ENCODE measurements around the gene PPP1R26. TPM values are rescaled to one million over a fixed set of nuclear protein-coding genes. Genes with fewer than 3 reads are reported as not detected.

The PPP1R26 gene
- polyA plus RNA-seq, 3 donors, result 0.56 to 4.7 (median 0.60) TPM

GRCh38 chr9:135521608-135522095, 42.1 kb downstream of the PPP1R26 start:
- no peaks in the 10 kb centered on the region for H3K36me3 ChIP-seq (replicated peaks in 1 of 2; ENCODE audit: control insufficient read depth in 1 of 2, insufficient read depth in 2 of 2, low read length in 2 of 2)
- H3K27ac ChIP-seq (ENCODE audit: low read depth in 1 of 2, low read length in 2 of 2), result no peak overlapping the region
- Mint-ChIP-seq H3K4me3 (no peak overlapping the region), H3K9me3 (peaks cover 0 to 2% (median 0%) of the 10 kb centered on the region in 7 donors), H3K27me3 (ENCODE audit: low read depth in 3 of 3) (peaks cover 10 to 21% (median 16%) of the 10 kb centered on the region in 3 donors), H3K36me3 (no peaks in the 10 kb centered on the region), H3K27ac (no peak overlapping the region), H3K4me1 (no peaks in the 10 kb centered on the region)
- H3K4me2 ChIP-seq (replicated peaks; ENCODE audit: extremely low read depth, low read length, poor library complexity, severe bottlenecking), result no peak overlapping the region
- H3K27me3 ChIP-seq (ENCODE audit: control insufficient read depth in 2 of 2, insufficient read depth in 2 of 2, low read length in 2 of 2), result no peaks in the 10 kb centered on the region
- DNase-seq, result no peak
- 87% methylated on average over 7 of the region's 11 CpGs for WGBS (ENCODE audit: insufficient coverage)
- no peaks in the 10 kb centered on the region for H3K79me2 ChIP-seq (ENCODE audit: insufficient read depth, low read length)
- TF ChIP-seq, protein P1, sequence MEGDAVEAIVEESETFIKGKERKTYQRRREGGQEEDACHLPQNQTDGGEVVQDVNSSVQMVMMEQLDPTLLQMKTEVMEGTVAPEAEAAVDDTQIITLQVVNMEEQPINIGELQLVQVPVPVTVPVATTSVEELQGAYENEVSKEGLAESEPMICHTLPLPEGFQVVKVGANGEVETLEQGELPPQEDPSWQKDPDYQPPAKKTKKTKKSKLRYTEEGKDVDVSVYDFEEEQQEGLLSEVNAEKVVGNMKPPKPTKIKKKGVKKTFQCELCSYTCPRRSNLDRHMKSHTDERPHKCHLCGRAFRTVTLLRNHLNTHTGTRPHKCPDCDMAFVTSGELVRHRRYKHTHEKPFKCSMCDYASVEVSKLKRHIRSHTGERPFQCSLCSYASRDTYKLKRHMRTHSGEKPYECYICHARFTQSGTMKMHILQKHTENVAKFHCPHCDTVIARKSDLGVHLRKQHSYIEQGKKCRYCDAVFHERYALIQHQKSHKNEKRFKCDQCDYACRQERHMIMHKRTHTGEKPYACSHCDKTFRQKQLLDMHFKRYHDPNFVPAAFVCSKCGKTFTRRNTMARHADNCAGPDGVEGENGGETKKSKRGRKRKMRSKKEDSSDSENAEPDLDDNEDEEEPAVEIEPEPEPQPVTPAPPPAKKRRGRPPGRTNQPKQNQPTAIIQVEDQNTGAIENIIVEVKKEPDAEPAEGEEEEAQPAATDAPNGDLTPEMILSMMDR (IDR thresholded peaks at IDR 0.05), result no peak
- intact Hi-C loops (cut with micrococcal nuclease), result no loop called here
- H2AFZ ChIP-seq (ENCODE audit: insufficient read depth, low read depth, low read length, poor library complexity, severe bottlenecking), result no peak overlapping the region
- no peaks in the 10 kb centered on the region for H3K4me1 ChIP-seq (ENCODE audit: control insufficient read depth in 1 of 2, insufficient read depth in 2 of 2, low read length in 2 of 2)
- H3K9ac ChIP-seq (ENCODE audit: insufficient read depth, low read length, poor library complexity, severe bottlenecking), result no peak overlapping the region
- no peaks in the 10 kb centered on the region for H3K9me3 ChIP-seq (replicated peaks in 1 of 2; ENCODE audit: control insufficient read depth in 1 of 2, insufficient read depth in 1 of 2, low read length in 2 of 2)
- H3K4me3 ChIP-seq (replicated peaks in 1 of 3; ENCODE audit: low read depth in 2 of 3, low read length in 3 of 3), result no peak overlapping the region
- H4K20me1 ChIP-seq (ENCODE audit: insufficient read depth, low read length), result no peaks in the 10 kb centered on the region

- H3K9me3 Mint-ChIP-seq, result peaks cover 0 to 2% (median 0%) of the 10 kb centered on the region in 7 donors
- DNase-seq, result no peak
Observed at GRCh38 chr9:135522137-135522877, 42.7 kb downstream of the PPP1R26 start.

More at GRCh38 chr9:135522137-135522877, 42.7 kb downstream of the PPP1R26 start:
- Histone ChIP-seq H3K9ac (ENCODE audit: insufficient read depth, low read length, poor library complexity, severe bottlenecking) (no peak overlapping the region), H3K27ac (ENCODE audit: low read depth in 1 of 2, low read length in 2 of 2) (no peak overlapping the region), H3K4me3 (replicated peaks in 1 of 3; ENCODE audit: low read depth in 2 of 3, low read length in 3 of 3) (no peak overlapping the region), H3K9me3 (replicated peaks in 1 of 2; ENCODE audit: control insufficient read depth in 1 of 2, insufficient read depth in 1 of 2, low read length in 2 of 2) (no peaks in the 10 kb centered on the region), H3K4me2 (replicated peaks; ENCODE audit: extremely low read depth, low read length, poor library complexity, severe bottlenecking) (no peak overlapping the region), H3K27me3 (ENCODE audit: control insufficient read depth in 2 of 2, insufficient read depth in 2 of 2, low read length in 2 of 2) (no peaks in the 10 kb centered on the region), H2AFZ (ENCODE audit: insufficient read depth, low read depth, low read length, poor library complexity, severe bottlenecking) (no peak overlapping the region), H3K36me3 (replicated peaks in 1 of 2; ENCODE audit: control insufficient read depth in 1 of 2, insufficient read depth in 2 of 2, low read length in 2 of 2) (no peaks in the 10 kb centered on the region), H3K4me1 (ENCODE audit: control insufficient read depth in 1 of 2, insufficient read depth in 2 of 2, low read length in 2 of 2) (no peaks in the 10 kb centered on the region), H4K20me1 (ENCODE audit: insufficient read depth, low read length) (no peaks in the 10 kb centered on the region), H3K79me2 (ENCODE audit: insufficient read depth, low read length) (no peaks in the 10 kb centered on the region)
- no peaks in the 10 kb centered on the region for H3K4me1 Mint-ChIP-seq
- TF ChIP-seq, protein P1 (IDR thresholded peaks at IDR 0.05), result no peak
- peaks cover 10 to 20% (median 16%) of the 10 kb centered on the region in 3 donors for H3K27me3 Mint-ChIP-seq (ENCODE audit: low read depth in 3 of 3)
- H3K27ac Mint-ChIP-seq, result no peak overlapping the region
- H3K36me3 Mint-ChIP-seq, result no peaks in the 10 kb centered on the region
- 67% methylated on average over 12 of the region's 16 CpGs for WGBS (ENCODE audit: insufficient coverage)
- no peak overlapping the region for H3K4me3 Mint-ChIP-seq
- intact Hi-C loops (cut with micrococcal nuclease), result no loop called here

Data from CD14-positive monocyte (primary cell).